Loucy (cell line): Measurements from ENCODE around the gene CLMN.

ENCODE experiments used
- H2AFZ ChIP-seq: fragments of 200-600 bp; sonication (generic); 2 replicates; pipeline ENCODE4 v1.6.0; 2016; ENCODE audit warnings: antibody characterized with exemption, mild to moderate bottlenecking, low read length, moderate library complexity
- H3F3A ChIP-seq: fragments of 200-600 bp; 2 replicates; pipeline ENCODE4 v1.6.0; 2016; ENCODE audit warnings: antibody characterized with exemption, low read depth, mild to moderate bottlenecking
- H3K27me3 ChIP-seq: fragments of 200-600 bp; sonication (generic); 2 replicates; pipeline ENCODE4 v1.6.1; 2014; ENCODE audit warnings: low read length, mild to moderate bottlenecking; ENCODE audit not compliant: insufficient read depth, poor library complexity, severe bottlenecking
- H3K36me3 ChIP-seq: fragments of 200-600 bp; sonication (generic); 2 replicates; pipeline ENCODE4 v1.6.1; 2016; ENCODE audit warnings: low read length; ENCODE audit not compliant: insufficient read depth
- H3K4me1 ChIP-seq: fragments of 200-600 bp; sonication (generic); 2 replicates; pipeline ENCODE4 v1.5.1; 2014; ENCODE audit warnings: low read length, mild to moderate bottlenecking; ENCODE audit not compliant: insufficient read depth, poor library complexity, severe bottlenecking
- H3K4me2 ChIP-seq: fragments of 200-600 bp; sonication (generic); 2 replicates; pipeline ENCODE4 v1.6.0; 2014; ENCODE audit warnings: antibody characterized with exemption, low read length, low read depth, mild to moderate bottlenecking; ENCODE audit not compliant: poor library complexity, severe bottlenecking
- H3K4me3 ChIP-seq: fragments of 200-600 bp; sonication (generic); 2 replicates; pipeline ENCODE4 v1.5.1; 2014; ENCODE audit warnings: low read length, mild to moderate bottlenecking, mixed read lengths; ENCODE audit not compliant: poor library complexity, severe bottlenecking
- H3K79me2 ChIP-seq: fragments of 200-600 bp; sonication (generic); 2 replicates; pipeline ENCODE4 v1.6.1; 2014; ENCODE audit warnings: low read length; ENCODE audit not compliant: insufficient read depth
- H3K9ac ChIP-seq: fragments of 200-600 bp; sonication (generic); 2 replicates; pipeline ENCODE4 v1.6.0; 2014; ENCODE audit warnings: mild to moderate bottlenecking, low read depth, low read length, moderate library complexity; ENCODE audit not compliant: poor library complexity, severe bottlenecking
- H3K9me2 ChIP-seq: fragments of 200-600 bp; sonication (generic); replicated peaks from 2 replicates; pipeline ENCODE4 v1.6.1; 2016; ENCODE audit warnings: low read depth, low read length, mixed read lengths
- H3K9me3 ChIP-seq: fragments of 200-600 bp; sonication (generic); 2 replicates; pipeline ENCODE4 v1.6.1; 2014; ENCODE audit warnings: mild to moderate bottlenecking, antibody characterized with exemption, low read length, low read depth; ENCODE audit not compliant: insufficient read depth
- H4K20me1 ChIP-seq: fragments of 200-600 bp; sonication (generic); 2 replicates; pipeline ENCODE4 v1.6.0; 2014; ENCODE audit warnings: antibody characterized with exemption, low read length, mild to moderate bottlenecking; ENCODE audit not compliant: insufficient read depth, poor library complexity, severe bottlenecking
- EZH2phosphoT487 ChIP-seq: fragments of 200-600 bp; IDR thresholded peaks from 2 replicates; pipeline ENCODE4 v1.6.1; 2018; ENCODE audit warnings: antibody characterized with exemption, mild to moderate bottlenecking, moderate library complexity, borderline replicate concordance
- TF ChIP-seq, protein P1 (sequence below): fragments of 200-600 bp; sonication (generic); conservative IDR thresholded peaks from 2 replicates; pipeline ENCODE4 v1.5.1; 2014; ENCODE audit warnings: mild to moderate bottlenecking, antibody characterized with exemption, low read length

Gene CLMN

DNA sequence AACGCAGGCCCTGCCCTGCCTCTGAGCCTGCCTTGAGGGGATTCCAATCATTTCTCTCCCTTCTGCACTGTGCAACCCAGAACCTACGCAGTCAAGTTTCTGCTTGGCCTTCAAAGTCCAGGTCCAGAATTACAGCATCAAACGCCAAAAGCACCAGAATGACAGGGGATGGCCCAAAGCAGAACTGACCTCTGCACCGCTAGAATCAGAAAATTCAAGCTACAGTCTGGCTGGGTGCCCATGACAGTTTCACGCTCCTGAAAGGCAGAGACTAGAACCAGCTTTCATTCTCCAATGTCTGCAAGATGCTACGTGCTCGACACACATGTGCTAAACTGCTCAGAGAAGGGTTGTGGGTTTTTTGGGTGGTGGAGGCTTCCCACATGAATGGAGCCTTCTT is 4.1 kb downstream of the CLMN start:
- no peak for TF ChIP-seq EZH2phosphoT487
- TF ChIP-seq, protein P1, sequence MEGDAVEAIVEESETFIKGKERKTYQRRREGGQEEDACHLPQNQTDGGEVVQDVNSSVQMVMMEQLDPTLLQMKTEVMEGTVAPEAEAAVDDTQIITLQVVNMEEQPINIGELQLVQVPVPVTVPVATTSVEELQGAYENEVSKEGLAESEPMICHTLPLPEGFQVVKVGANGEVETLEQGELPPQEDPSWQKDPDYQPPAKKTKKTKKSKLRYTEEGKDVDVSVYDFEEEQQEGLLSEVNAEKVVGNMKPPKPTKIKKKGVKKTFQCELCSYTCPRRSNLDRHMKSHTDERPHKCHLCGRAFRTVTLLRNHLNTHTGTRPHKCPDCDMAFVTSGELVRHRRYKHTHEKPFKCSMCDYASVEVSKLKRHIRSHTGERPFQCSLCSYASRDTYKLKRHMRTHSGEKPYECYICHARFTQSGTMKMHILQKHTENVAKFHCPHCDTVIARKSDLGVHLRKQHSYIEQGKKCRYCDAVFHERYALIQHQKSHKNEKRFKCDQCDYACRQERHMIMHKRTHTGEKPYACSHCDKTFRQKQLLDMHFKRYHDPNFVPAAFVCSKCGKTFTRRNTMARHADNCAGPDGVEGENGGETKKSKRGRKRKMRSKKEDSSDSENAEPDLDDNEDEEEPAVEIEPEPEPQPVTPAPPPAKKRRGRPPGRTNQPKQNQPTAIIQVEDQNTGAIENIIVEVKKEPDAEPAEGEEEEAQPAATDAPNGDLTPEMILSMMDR: no peak
- H3K27me3 ChIP-seq: no peaks in the 10 kb centered on the region
- H3K79me2 ChIP-seq: no peaks in the 10 kb centered on the region
- H3K4me1 ChIP-seq: peaks cover 10% of the 10 kb centered on the region
- no peaks in the 10 kb centered on the region for H3F3A ChIP-seq
- no peak overlapping the region for H2AFZ ChIP-seq
- no peak overlapping the region for H3K4me2 ChIP-seq
- no peaks in the 10 kb centered on the region for H3K9me3 ChIP-seq
- H3K9me2 ChIP-seq: no peaks in the 10 kb centered on the region
- H3K36me3 ChIP-seq: no peaks in the 10 kb centered on the region
- no peaks in the 10 kb centered on the region for H4K20me1 ChIP-seq
- no peak overlapping the region for H3K4me3 ChIP-seq
- no peak overlapping the region for H3K9ac ChIP-seq

- Histone ChIP-seq H3F3A (no peaks in the 10 kb centered on the region), H3K9ac (no peak overlapping the region), H3K4me2 (no peak overlapping the region), H4K20me1 (no peaks in the 10 kb centered on the region), H2AFZ (no peak overlapping the region), H3K27me3 (no peaks in the 10 kb centered on the region), H3K79me2 (no peaks in the 10 kb centered on the region), H3K9me3 (no peaks in the 10 kb centered on the region), H3K4me3 (no peak overlapping the region), H3K36me3 (no peaks in the 10 kb centered on the region), H3K4me1 (peaks cover 10% of the 10 kb centered on the region), H3K9me2 (no peaks in the 10 kb centered on the region)
- TF ChIP-seq, protein P1: no peak
- no peak for TF ChIP-seq EZH2phosphoT487
These were observed 4.6 kb downstream of the CLMN start for GRCh38 chr14:95315156-95315555.

- H4K20me1 ChIP-seq: no peaks in the 10 kb centered on the region
- H3K4me2 ChIP-seq: no peak overlapping the region
- H3K27me3 ChIP-seq: no peaks in the 10 kb centered on the region
- H3K4me3 ChIP-seq: no peak overlapping the region
- H3K4me1 ChIP-seq: peaks cover 10% of the 10 kb centered on the region
- no peaks in the 10 kb centered on the region for H3K9me2 ChIP-seq
- H3K9me3 ChIP-seq: no peaks in the 10 kb centered on the region
- no peaks in the 10 kb centered on the region for H3K36me3 ChIP-seq
- no peak overlapping the region for H3K9ac ChIP-seq
- no peaks in the 10 kb centered on the region for H3F3A ChIP-seq
- TF ChIP-seq, protein P1: no peak
- no peak for TF ChIP-seq EZH2phosphoT487
- H3K79me2 ChIP-seq: no peaks in the 10 kb centered on the region
- H2AFZ ChIP-seq: no peak overlapping the region
These were observed 5.1 kb downstream of the CLMN start for GRCh38 chr14:95314609-95315008.
